HG03095 (cell line): ENCODE measurements around the gene DAG1.
A peak's percentile ranks its signal among the peaks of the same experiment; 100 is the strongest.

Experiments used
- ATAC-seq: cut with Tn5 transposase; IDR thresholded peaks from one replicate; pipeline ENCODE4 v1.9.1; 2021; ENCODE audit warnings: moderate library complexity; ENCODE audit not compliant: unreplicated experiment

DAG1 gene

DNA sequence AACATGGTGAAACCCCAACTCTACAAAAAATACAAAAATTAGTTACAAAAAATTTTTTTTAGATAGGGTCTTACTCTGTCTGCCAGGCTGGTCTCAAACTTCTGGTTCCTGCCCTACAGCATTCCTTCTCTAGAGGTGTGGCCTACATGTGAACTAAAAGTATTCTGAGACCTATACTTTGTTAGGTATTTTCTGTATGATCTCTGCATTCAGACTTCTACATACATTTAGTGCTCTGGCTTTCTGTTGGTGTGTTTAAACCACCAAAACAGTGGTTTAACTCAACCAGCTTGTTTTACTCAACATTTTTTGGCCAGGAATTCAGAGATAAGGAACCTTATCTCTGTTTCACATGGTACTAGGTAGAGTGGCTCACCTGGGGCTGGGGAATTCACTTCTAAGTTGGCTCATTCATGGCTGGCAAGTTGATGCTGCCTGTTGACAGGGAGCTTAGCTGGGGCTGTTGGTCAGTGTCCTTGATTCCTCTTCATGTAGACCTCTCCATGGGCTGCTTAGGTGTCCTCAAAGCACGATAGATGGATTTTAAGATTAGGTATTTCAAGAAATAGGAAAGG lies 42.8 kb downstream of the DAG1 start:
- ATAC-seq, result no peak

DNA sequence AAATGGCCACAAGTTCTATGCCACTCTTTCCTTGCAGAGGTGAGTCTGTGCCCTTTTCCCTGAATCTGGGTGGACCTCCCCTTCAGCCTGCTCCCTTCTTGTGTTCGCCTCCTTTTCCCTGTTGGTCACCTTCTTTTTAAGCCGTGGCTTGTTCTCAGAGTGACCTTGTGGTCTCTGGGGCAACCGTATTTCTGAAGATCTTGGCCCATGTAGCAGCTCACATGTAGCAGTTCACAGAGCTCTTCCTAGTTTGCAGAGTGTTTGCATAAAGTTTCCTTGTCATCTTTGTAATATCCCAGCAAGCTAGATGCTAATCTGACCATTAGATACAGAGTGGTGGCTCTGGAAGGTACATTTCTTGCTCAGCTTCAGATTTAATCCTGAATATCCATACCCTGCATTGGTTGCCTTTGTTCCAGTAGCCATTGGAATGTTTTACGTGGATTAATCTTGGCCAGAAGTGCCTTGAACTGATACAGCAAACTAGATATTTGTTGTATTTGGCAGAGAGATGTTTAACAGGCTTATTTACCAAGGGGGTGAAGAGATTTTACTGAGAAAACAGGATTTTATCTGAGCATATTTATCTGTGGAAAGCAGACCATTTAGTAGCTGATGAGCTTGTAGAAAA lies 43.5 kb downstream of the DAG1 start:
- ATAC-seq, result no peak

DNA sequence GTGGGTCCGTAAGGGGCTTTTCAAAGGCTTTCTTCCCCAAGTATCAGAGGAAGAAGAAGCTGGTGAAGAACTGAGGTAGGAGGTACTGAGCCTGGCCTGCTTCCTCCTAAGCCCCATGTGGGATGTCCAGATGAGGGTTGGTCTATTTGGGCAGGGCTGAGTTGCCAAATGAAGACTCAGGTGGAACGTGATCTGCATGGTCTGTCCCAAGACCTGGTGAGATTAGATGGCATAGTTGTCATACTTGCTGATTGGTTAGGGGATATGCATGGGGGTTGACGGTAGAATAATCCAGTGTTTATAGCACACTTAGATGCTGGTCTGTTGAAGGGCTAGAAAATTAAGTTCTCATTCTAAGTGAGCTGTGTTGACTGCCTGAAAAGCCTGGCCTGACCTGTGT lies 47.9 kb downstream of the DAG1 start:
- no peak for ATAC-seq

DNA sequence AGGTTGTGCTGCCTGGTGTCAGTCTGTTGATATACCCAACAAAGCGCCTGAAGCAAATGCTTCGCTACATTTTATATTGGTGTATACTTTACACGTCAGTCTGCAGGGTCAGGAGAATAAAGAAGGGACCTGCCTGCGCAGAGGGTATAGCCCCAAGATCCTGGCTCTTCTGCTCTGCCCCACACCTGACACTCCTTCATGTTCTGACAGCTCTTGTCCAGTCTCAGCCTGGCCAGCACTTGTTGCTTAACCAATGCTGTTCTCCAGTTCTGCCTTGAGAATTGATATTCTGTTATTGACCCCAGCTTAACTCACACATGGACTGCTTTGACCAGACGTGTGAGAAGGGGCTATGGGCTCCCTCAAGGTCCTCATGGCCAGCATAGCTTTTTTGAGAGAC lies 48.4 kb downstream of the DAG1 start:
- no peak for ATAC-seq

DNA sequence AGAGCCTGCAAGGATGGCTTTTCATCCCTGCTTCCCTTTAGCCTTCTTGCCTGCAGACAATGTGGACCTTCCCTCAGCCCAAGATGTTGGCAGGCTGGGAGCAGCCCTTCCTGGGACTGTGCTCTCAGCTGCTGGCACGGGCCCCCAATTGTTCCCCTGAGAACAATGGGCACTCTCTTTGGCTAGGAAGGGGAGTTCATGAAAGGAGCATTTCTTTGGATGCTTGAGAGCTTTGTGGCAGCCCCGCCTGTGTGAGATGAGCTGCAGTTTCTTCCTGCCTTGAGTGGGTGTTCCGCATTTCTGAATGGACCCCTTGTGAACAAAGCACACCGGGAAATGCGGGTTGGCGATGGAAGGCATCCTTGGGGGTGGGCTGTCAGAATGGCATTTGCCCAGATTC lies 49.2 kb downstream of the DAG1 start:
- ATAC-seq, result no peak

DNA sequence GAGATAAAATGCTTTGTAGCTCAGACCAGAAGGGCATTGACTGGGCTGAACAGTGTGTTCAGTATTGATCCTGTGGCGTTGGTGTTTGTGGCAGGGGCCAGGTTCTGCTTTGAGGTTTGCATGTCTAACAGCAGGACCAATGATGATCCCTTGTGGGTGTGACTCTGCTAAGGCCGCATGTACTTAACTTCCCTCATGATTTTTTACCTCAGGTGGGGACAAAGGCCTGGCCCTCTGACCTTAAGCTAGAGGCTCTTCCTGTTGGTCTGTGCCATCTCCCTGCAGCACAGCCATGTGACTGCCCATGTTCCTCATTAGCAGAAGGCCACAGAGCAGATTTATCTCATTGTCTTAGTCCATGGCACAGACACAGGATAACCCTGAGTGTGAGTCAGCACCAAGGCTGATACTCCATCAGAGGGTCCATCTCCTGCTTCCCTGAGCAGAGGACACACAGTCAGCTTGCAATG lies 49.9 kb downstream of the DAG1 start:
- no peak for ATAC-seq

DNA sequence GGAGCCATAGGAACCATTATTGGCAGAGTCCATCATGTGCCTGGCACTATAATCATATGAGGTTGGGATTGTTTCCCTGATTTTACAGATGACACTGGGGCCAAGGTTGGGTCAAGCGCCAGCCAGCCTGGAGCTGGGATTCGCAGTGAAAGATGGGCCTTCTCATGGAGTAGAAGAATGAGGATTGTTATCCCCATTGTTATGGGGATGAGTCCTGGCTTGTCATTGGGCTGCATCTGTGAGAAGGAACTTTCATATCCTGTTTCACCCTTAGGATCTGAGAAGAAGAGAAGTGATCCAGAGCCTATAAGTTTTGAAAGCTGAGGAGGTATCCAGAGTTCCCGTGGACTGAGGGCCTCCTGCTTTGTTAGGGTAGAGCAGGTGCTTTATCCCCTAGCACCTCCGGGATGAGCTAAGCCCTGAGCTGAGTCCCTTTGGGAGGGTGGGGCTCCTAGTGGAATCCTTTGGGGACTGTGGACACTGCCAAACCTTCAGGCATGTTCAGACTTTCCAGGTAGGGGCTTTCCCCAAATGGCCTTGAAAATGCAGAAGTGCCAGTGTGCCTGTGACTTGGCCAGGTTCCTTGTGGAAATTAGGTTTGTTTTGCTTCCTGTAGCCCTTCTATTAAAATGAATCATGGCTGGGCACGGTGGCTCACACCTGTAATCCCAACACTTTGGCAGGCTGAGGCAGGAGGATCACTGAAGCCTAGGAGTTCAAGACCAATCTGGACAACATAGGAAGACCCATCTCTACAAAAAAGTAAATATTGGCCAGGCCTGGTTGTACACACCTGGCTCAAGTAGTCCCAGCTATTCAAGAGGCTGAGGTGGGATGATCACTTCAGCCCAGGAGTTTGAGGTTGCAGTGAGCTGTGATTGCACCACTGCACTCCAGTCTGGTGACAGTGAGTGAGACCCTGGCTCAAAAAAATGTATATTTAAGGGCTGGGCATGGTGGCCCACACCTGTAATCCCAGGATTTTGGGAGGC lies 54.0 kb downstream of the DAG1 start:
- ATAC-seq, result no peak

DNA sequence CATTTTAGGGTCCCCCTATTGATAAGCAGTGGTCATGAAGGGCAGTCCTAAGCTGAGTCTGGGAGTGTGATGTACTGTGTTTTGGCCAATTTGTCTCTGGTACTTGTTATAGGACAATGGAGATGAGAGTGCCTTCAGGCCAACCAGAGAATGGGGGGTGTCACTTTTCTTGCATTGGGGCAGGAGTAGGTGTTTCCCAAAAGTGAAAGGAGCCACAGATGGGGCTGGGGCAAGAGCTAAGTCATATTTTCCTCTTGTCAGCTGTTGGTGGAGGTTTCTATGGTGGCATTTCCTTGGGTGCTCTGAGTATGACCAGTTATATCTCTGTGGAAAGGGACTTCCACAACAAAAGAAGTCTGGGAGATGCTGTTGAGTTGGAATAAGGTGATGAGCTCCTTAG lies 59.5 kb downstream of the DAG1 start:
- ATAC-seq, result no peak

DNA sequence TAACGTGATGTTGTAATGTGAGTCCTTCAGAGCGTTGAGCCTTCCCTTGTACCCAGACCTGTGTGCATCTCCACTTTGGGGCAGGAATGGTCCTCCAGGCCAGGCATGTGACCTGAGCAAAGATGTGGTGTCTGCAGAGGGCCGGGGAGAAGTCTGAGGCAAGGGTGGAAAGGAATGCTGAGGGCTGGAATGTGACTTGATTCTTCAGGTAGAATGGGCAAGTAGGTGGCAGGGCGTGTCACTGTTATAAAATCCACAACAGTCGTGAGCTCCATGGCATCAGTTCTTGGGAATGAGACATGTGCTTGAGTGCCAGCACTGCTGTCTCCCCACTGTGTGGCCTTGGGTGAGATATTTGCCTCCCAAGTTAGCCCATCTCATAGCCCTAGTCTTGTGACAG lies 60.2 kb downstream of the DAG1 start:
- no peak for ATAC-seq

DNA sequence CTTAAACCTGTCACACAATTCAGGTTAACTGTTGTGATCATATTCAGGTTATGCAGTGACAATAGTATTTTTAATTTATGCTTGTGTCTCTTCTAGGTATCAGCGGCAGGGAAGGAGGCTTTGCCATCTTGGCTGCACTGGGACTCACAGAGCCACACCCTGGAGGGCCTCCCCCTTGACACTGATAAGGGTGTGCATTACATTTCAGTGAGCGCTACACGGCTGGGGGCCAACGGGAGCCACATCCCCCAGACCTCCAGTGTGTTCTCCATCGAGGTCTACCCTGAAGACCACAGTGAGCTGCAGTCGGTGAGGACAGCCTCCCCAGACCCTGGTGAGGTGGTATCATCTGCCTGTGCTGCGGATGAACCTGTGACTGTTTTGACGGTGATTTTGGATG lies 60.6 kb downstream of the DAG1 start:
- ATAC-seq, result no peak

DNA sequence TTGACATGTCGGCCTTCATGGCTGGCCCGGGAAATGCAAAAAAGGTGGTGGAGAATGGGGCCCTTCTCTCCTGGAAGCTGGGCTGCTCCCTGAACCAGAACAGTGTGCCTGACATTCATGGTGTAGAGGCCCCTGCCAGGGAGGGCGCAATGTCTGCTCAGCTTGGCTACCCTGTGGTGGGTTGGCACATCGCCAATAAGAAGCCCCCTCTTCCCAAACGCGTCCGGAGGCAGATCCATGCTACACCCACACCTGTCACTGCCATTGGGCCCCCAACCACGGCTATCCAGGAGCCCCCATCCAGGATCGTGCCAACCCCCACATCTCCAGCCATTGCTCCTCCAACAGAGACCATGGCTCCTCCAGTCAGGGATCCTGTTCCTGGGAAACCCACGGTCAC lies 61.2 kb downstream of the DAG1 start:
- no peak for ATAC-seq

DNA sequence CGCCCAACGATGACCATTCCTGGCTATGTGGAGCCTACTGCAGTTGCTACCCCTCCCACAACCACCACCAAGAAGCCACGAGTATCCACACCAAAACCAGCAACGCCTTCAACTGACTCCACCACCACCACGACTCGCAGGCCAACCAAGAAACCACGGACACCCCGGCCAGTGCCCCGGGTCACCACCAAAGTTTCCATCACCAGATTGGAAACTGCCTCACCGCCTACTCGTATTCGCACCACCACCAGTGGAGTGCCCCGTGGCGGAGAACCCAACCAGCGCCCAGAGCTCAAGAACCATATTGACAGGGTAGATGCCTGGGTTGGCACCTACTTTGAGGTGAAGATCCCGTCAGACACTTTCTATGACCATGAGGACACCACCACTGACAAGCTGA lies 61.6 kb downstream of the DAG1 start:
- ATAC-seq, result no peak

DNA sequence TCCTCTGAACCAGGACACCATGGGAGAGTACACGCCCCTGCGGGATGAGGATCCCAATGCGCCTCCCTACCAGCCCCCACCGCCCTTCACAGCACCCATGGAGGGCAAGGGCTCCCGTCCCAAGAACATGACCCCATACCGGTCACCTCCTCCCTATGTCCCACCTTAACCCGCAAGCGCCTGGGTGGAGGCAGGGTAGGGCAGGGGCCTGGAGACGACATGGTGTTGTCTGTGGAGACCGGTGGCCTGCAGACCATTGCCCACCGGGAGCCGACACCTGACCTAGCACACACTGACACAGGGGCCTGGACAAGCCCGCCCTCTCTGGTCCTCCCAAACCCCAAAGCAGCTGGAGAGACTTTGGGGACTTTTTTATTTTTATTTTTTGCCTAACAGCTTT lies 63.0 kb downstream of the DAG1 start:
- ATAC-seq, result no peak

DNA sequence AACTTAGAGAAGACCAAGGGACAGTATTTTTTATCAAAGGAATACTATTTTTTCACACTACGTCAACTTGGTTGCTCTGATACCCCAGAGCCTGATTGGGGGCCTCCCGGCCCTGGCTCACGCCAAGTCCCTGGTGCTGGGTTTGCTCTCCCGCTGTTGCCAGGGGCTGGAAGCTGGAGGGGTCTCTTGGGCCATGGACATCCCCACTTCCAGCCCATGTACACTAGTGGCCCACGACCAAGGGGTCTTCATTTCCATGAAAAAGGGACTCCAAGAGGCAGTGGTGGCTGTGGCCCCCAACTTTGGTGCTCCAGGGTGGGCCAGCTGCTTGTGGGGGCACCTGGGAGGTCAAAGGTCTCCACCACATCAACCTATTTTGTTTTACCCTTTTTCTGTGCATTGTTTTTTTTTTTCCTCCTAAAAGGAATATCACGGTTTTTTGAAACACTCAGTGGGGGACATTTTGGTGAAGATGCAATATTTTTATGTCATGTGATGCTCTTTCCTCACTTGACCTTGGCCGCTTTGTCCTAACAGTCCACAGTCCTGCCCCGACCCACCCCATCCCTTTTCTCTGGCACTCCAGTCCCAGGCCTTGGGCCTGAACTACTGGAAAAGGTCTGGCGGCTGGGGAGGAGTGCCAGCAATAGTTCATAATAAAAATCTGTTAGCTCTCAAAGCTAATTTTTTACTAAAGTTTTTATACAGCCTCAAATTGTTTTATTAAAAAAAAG lies 63.9 kb downstream of the DAG1 start:
- ATAC-seq, result no peak

DNA sequence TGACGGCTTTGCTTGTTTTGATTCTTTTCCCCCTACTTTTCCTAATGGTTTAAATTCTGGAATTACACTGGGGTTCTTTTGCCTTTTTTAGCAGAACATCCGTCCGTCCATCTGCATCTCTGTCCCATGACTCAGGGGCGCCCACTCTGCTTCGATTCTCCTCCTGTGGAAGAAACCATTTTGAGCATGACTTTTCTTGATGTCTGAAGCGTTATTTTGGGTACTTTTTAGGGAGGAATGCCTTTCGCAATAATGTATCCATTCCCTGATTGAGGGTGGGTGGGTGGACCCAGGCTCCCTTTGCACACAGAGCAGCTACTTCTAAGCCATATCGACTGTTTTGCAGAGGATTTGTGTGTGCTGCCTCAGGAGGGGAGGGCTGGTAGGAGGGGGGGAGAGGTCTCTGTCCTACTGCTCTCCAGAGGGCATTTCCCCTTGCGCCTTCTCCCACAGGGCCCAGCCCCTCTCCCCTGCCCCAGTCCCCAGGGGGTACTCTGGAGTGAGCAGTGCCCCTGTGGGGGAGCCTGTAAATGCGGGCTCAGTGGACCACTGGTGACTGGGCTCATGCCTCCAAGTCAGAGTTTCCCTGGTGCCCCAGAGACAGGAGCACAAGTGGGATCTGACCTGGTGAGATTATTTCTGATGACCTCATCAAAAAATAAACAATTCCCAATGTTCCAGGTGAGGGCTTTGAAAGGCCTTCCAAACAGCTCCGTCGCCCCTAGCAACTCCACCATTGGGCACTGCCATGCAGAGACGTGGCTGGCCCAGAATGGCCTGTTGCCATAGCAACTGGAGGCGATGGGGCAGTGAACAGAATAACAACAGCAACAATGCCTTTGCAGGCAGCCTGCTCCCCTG lies 64.7 kb downstream of the DAG1 start:
- ATAC-seq, result no peak

DNA sequence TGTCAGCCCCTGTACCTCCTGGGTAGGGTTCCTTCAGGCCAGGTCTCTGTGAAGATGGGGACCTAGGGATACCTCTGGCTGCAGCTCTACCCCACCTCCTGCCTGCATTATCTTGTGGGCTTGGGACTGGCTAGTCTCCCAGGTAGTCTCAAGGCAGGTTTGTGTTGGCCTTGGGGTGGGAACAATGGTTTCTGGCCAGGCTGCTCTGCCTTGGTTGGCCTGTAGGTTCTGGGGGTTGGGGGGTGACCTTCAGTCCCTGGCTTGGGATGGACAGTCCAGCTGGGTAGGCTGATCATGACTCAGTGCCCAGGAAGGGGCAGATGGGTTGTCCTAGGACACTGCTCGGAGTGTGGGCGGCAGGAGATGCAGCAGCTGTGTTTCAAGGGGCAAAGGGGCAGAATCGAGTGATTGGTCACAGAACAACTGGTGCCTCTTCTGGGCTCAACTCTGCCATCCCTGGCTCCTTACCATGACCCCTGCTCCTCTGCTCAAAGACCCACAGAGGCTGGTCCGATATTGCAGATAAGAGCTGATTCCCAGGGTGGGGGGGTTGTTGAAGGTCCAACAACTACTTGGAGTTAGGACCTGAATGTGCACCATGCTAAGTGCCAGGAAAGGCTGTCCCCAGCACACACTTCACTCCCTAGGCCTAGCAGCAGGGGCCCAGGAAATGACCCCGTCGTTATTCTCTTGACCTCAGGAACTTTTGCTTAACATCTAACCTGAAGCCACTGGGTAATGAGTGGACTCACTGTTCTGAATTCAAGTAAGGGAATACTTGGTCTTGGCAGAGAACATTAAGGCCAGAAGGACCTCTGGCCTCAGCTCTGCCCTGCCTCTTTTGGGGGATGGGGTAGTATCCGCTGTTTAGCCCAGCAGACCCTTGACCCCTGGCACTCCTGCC lies 66.2 kb downstream of the DAG1 start:
- ATAC-seq, result no peak

DNA sequence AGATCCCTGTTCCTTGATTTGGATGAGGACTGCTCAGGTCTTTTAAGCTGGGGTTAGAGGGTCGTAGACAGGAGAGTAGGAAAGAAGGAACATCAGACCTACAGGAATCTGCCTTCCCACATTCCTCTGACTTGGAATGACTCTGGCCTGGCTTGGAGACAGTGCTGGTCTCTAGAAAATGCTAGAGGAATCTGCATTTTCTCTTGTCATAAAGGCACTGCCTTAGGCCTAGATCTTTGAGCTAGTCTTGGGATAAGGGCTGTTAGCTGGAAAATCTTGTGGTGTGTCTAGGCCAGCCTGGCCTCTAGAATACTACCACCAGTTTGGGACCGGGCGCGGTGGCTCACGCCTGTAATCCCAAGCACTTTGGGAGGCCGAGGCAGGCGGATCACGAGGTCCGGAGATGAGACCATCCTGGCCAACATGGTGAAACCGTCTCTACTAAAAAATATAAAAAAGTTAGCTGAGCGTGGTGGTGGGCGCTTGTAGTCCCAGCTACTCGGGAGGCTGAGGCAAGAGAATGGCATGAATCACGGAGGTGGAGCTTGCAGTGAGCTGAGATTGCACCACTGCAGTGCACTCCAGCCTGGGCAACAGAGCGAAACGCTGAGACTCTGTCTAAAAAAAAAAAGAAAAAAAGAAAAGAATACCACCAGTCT lies 66.9 kb downstream of the DAG1 start:
- ATAC-seq, result no peak

DNA sequence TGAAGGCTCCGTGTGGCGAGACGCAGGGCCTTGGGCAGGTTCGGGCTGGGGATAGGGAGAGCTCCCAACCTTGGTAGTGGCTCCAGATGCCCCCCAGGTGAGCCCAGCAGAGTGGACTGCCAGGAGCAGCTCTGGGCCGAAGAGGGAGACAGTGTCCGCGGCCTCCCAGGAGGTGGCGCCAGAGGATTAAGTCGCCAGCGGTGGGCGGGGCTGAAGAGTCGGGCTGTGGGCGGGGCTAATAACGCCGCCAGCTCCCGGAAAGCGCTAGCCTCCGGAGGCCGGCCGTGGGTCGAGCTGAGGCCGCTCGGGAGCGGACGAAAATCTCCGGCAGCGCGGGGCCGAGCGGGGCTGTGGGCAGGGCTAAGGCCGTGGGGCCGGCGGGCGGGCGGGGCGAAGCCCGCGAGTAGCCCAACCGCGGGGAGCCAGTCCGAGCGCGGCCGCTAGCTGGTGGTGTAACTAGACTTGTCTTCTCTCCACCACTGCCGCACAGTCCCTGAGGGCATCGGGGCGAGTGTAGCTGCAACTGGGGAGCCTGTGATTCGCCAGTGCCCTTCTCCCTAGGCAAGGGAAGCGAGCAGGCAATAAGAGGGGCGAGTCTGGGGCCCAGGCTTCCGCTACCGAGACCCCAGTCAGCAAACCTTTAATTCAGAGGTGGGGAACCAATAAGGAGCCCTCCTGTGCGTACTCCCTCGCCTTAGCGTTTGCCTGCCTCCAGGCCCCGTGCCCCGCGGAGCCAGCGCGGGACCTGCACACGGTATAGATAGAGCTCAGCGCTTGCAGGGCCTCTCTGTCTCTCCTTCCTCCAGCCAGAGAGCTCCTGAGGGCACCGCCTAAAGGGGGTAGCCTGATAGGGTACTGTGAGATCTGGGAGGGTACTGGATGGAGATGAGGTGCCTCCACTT lies 69.8 kb downstream of the DAG1 start:
- peak; percentile 90 for ATAC-seq
